ENCODE results near the gene UBE2B.
A peak's percentile ranks its signal among the peaks of the same experiment; 100 is the strongest.
"Not testable (repeated sequence)": the region's sequence is repeated elsewhere in the genome, so short reads cannot be mapped to it uniquely, and the experiment has no call there.

The UBE2B gene

GRCh38 chr5:134370871-134371833, at the start of gene UBE2B:
Gene UBE2B (plus strand): TSS chr5:134371569. CDS start chr5:134371596, 27 bp downstream.
- intact Hi-C loops (cut with DNase I) = loop anchor here (1.0 to 10.0 kb wide), 6 partner anchors 40 to 214 kb away; partner anchors contain the start of genes CDKN2AIPNL and PPP2CA
- peak; percentile 96 to 99 (median 98) for DNase-seq

GRCh38 chr5:134327327-134327726, 44.0 kb upstream of the UBE2B start:
- intact Hi-C loops (cut with DNase I) = no loop called here
- no peak for DNase-seq

- intact Hi-C loops (cut with DNase I) = no loop called here
- no peak for DNase-seq
Observed at GRCh38 chr5:134328619-134329018, 42.8 kb upstream of the UBE2B start.

GRCh38 chr5:134336833-134337232, 34.5 kb upstream of the UBE2B start:
- DNase-seq; intact Hi-C loops (cut with DNase I): not testable (repeated sequence)

- DNase-seq; intact Hi-C loops (cut with DNase I): not testable (repeated sequence)
Observed at GRCh38 chr5:134343500-134343899, 27.9 kb upstream of the UBE2B start.

- not testable (repeated sequence) for DNase-seq
Observed at GRCh38 chr5:134345476-134345875, 25.9 kb upstream of the UBE2B start.

GRCh38 chr5:134345996-134346395, 25.4 kb upstream of the UBE2B start:
- no peak for DNase-seq
- intact Hi-C loops (cut with DNase I) = no loop called here

More at GRCh38 chr5:134345476-134345875, 25.9 kb upstream of the UBE2B start:
- intact Hi-C loops (cut with DNase I) = not testable (repeated sequence)

GRCh38 chr5:134349463-134349862, 21.9 kb upstream of the UBE2B start:
- DNase-seq = no peak
- intact Hi-C loops (cut with DNase I) = no loop called here

- no peak for DNase-seq
- intact Hi-C loops (cut with DNase I) = no loop called here
Observed at GRCh38 chr5:134355681-134356080, 15.7 kb upstream of the UBE2B start.

GRCh38 chr5:134365604-134366003, 5.8 kb upstream of the UBE2B start:
- intact Hi-C loops (cut with DNase I) = no loop called here
- no peak for DNase-seq

- DNase-seq = no peak
- intact Hi-C loops (cut with DNase I) = loop anchor here (5.0 to 10.0 kb wide), 4 partner anchors 97 to 214 kb away; partner anchors contain the start of gene PPP2CA
Observed at GRCh38 chr5:134370311-134370870, 978 bp upstream of the UBE2B start.

GRCh38 chr5:134371834-134372340, 518 bp downstream of the UBE2B start:
- peak in 9 of 10 donors; percentile 18 to 91 (median 34) for DNase-seq
- intact Hi-C loops (cut with DNase I) = loop anchor here (1.0 to 10.0 kb wide), 6 partner anchors 39 to 213 kb away; partner anchors contain the start of genes CDKN2AIPNL and PPP2CA

GRCh38 chr5:134373633-134374032, 2.3 kb downstream of the UBE2B start:
- DNase-seq = not testable (repeated sequence)
- intact Hi-C loops (cut with DNase I) = loop anchor here (5.0 to 10.0 kb wide), 4 partner anchors 94 to 211 kb away; partner anchors contain the start of gene PPP2CA

- no peak for DNase-seq
- intact Hi-C loops (cut with DNase I) = loop anchor here (5.0 to 10.0 kb wide), 4 partner anchors 93 to 211 kb away; partner anchors contain the start of gene PPP2CA
Observed at GRCh38 chr5:134374232-134374631, 2.9 kb downstream of the UBE2B start.

- DNase-seq = peak in 1 of 10 donors; percentile 22
- intact Hi-C loops (cut with DNase I) = no loop called here
Observed at GRCh38 chr5:134380346-134380745, 9.0 kb downstream of the UBE2B start.

GRCh38 chr5:134382204-134382603, 10.8 kb downstream of the UBE2B start:
- DNase-seq; intact Hi-C loops (cut with DNase I): not testable (repeated sequence)

- intact Hi-C loops (cut with DNase I) = no loop called here
- DNase-seq = no peak
Observed at GRCh38 chr5:134383980-134384697, 12.8 kb downstream of the UBE2B start.

GRCh38 chr5:134387443-134387842, 16.1 kb downstream of the UBE2B start:
- intact Hi-C loops (cut with DNase I) = no loop called here
- no peak for DNase-seq

- intact Hi-C loops (cut with DNase I) = no loop called here
- DNase-seq = no peak
Observed at GRCh38 chr5:134392301-134392700, 20.9 kb downstream of the UBE2B start.

- no peak for DNase-seq
- intact Hi-C loops (cut with DNase I) = no loop called here
Observed at GRCh38 chr5:134394932-134395331, 23.6 kb downstream of the UBE2B start.

All from posterior cingulate gyrus (tissue), 11 donors.